ENCODE measurements around the gene PRIM2.
"Not testable (repeated sequence)": the region's sequence is repeated elsewhere in the genome, so short reads cannot be mapped to it uniquely, and the experiment has no call there.

PRIM2 gene

GRCh38 chr6:57505251-57505650 lies 187.8 kb downstream of the PRIM2 start:
- H4K20me1 ChIP-seq (ENCODE audit: insufficient read depth, low read length); H3K27me3 ChIP-seq (replicated peaks; ENCODE audit: insufficient read depth, low read length); H3K9me3 ChIP-seq (replicated peaks; ENCODE audit: insufficient read depth, low read length); H2AFZ ChIP-seq (ENCODE audit: low read length); H3K9ac ChIP-seq (ENCODE audit: low read length); H3K4me1 ChIP-seq (ENCODE audit: low read length); H3K36me3 ChIP-seq (replicated peaks; ENCODE audit: insufficient read depth, low read length); H3F3A ChIP-seq (ENCODE audit: insufficient read depth, low read length); H3K4me2 ChIP-seq (ENCODE audit: low read depth, low read length); H3K27ac ChIP-seq (ENCODE audit: low read length); H3K4me3 ChIP-seq (ENCODE audit: low read length); H3K79me2 ChIP-seq (ENCODE audit: low read length); DNase-seq; H3K9me2 ChIP-seq (replicated peaks; ENCODE audit: insufficient read depth, low read length): not testable (repeated sequence)

GRCh38 chr6:57510390-57510789 lies 193.0 kb downstream of the PRIM2 start:
- not testable (repeated sequence) for H2AFZ ChIP-seq (ENCODE audit: low read length); H3K27me3 ChIP-seq (replicated peaks; ENCODE audit: insufficient read depth, low read length); H4K20me1 ChIP-seq (ENCODE audit: insufficient read depth, low read length); DNase-seq; H3K79me2 ChIP-seq (ENCODE audit: low read length); H3K4me3 ChIP-seq (ENCODE audit: low read length); H3K9ac ChIP-seq (ENCODE audit: low read length); H3K4me1 ChIP-seq (ENCODE audit: low read length); H3F3A ChIP-seq (ENCODE audit: insufficient read depth, low read length); H3K4me2 ChIP-seq (ENCODE audit: low read depth, low read length); H3K9me3 ChIP-seq (replicated peaks; ENCODE audit: insufficient read depth, low read length); H3K9me2 ChIP-seq (replicated peaks; ENCODE audit: insufficient read depth, low read length); H3K36me3 ChIP-seq (replicated peaks; ENCODE audit: insufficient read depth, low read length); H3K27ac ChIP-seq (ENCODE audit: low read length)

GRCh38 chr6:57515171-57515570 lies 197.7 kb downstream of the PRIM2 start:
- not testable (repeated sequence) for H3K4me3 ChIP-seq (ENCODE audit: low read length); H3K4me1 ChIP-seq (ENCODE audit: low read length); H3K36me3 ChIP-seq (replicated peaks; ENCODE audit: insufficient read depth, low read length); H3K9ac ChIP-seq (ENCODE audit: low read length); H3K79me2 ChIP-seq (ENCODE audit: low read length); H3K27ac ChIP-seq (ENCODE audit: low read length); H4K20me1 ChIP-seq (ENCODE audit: insufficient read depth, low read length); H3F3A ChIP-seq (ENCODE audit: insufficient read depth, low read length); H3K9me2 ChIP-seq (replicated peaks; ENCODE audit: insufficient read depth, low read length); H2AFZ ChIP-seq (ENCODE audit: low read length); H3K4me2 ChIP-seq (ENCODE audit: low read depth, low read length); DNase-seq; H3K9me3 ChIP-seq (replicated peaks; ENCODE audit: insufficient read depth, low read length); H3K27me3 ChIP-seq (replicated peaks; ENCODE audit: insufficient read depth, low read length)

- not testable (repeated sequence) for H3F3A ChIP-seq (ENCODE audit: insufficient read depth, low read length); H3K36me3 ChIP-seq (replicated peaks; ENCODE audit: insufficient read depth, low read length); H4K20me1 ChIP-seq (ENCODE audit: insufficient read depth, low read length); H3K9me3 ChIP-seq (replicated peaks; ENCODE audit: insufficient read depth, low read length); H3K4me2 ChIP-seq (ENCODE audit: low read depth, low read length); H3K79me2 ChIP-seq (ENCODE audit: low read length); H3K9me2 ChIP-seq (replicated peaks; ENCODE audit: insufficient read depth, low read length); H3K9ac ChIP-seq (ENCODE audit: low read length); H3K27me3 ChIP-seq (replicated peaks; ENCODE audit: insufficient read depth, low read length); H3K4me3 ChIP-seq (ENCODE audit: low read length); H3K27ac ChIP-seq (ENCODE audit: low read length); H3K4me1 ChIP-seq (ENCODE audit: low read length); DNase-seq; H2AFZ ChIP-seq (ENCODE audit: low read length)
Measured at GRCh38 chr6:57515845-57516244, 198.4 kb downstream of the PRIM2 start.

GRCh38 chr6:57516776-57517175 lies 199.3 kb downstream of the PRIM2 start:
- not testable (repeated sequence) for H3K36me3 ChIP-seq (replicated peaks; ENCODE audit: insufficient read depth, low read length); H3K27ac ChIP-seq (ENCODE audit: low read length); H2AFZ ChIP-seq (ENCODE audit: low read length); H3F3A ChIP-seq (ENCODE audit: insufficient read depth, low read length); H3K27me3 ChIP-seq (replicated peaks; ENCODE audit: insufficient read depth, low read length); H3K9me2 ChIP-seq (replicated peaks; ENCODE audit: insufficient read depth, low read length); H3K9ac ChIP-seq (ENCODE audit: low read length); DNase-seq; H4K20me1 ChIP-seq (ENCODE audit: insufficient read depth, low read length); H3K4me3 ChIP-seq (ENCODE audit: low read length); H3K4me2 ChIP-seq (ENCODE audit: low read depth, low read length); H3K4me1 ChIP-seq (ENCODE audit: low read length); H3K79me2 ChIP-seq (ENCODE audit: low read length); H3K9me3 ChIP-seq (replicated peaks; ENCODE audit: insufficient read depth, low read length)

- not testable (repeated sequence) for H3K36me3 ChIP-seq (replicated peaks; ENCODE audit: insufficient read depth, low read length); H3K4me1 ChIP-seq (ENCODE audit: low read length); H4K20me1 ChIP-seq (ENCODE audit: insufficient read depth, low read length); H3K9me2 ChIP-seq (replicated peaks; ENCODE audit: insufficient read depth, low read length); H3K79me2 ChIP-seq (ENCODE audit: low read length); H3K9ac ChIP-seq (ENCODE audit: low read length); H2AFZ ChIP-seq (ENCODE audit: low read length); H3K27ac ChIP-seq (ENCODE audit: low read length); DNase-seq; H3K4me3 ChIP-seq (ENCODE audit: low read length); H3F3A ChIP-seq (ENCODE audit: insufficient read depth, low read length); H3K4me2 ChIP-seq (ENCODE audit: low read depth, low read length); H3K9me3 ChIP-seq (replicated peaks; ENCODE audit: insufficient read depth, low read length); H3K27me3 ChIP-seq (replicated peaks; ENCODE audit: insufficient read depth, low read length)
Measured at GRCh38 chr6:57519198-57519597, 201.8 kb downstream of the PRIM2 start.

- not testable (repeated sequence) for H2AFZ ChIP-seq (ENCODE audit: low read length); H3K9me3 ChIP-seq (replicated peaks; ENCODE audit: insufficient read depth, low read length); H3K4me3 ChIP-seq (ENCODE audit: low read length); H3K36me3 ChIP-seq (replicated peaks; ENCODE audit: insufficient read depth, low read length); H3K79me2 ChIP-seq (ENCODE audit: low read length); DNase-seq; H3K4me2 ChIP-seq (ENCODE audit: low read depth, low read length); H3K9ac ChIP-seq (ENCODE audit: low read length); H4K20me1 ChIP-seq (ENCODE audit: insufficient read depth, low read length); H3K27ac ChIP-seq (ENCODE audit: low read length); H3K4me1 ChIP-seq (ENCODE audit: low read length); H3F3A ChIP-seq (ENCODE audit: insufficient read depth, low read length); H3K27me3 ChIP-seq (replicated peaks; ENCODE audit: insufficient read depth, low read length); H3K9me2 ChIP-seq (replicated peaks; ENCODE audit: insufficient read depth, low read length)
Measured at GRCh38 chr6:57521085-57521484, 203.7 kb downstream of the PRIM2 start.

- H3K27me3 ChIP-seq (replicated peaks; ENCODE audit: insufficient read depth, low read length); H3K79me2 ChIP-seq (ENCODE audit: low read length); H3K4me3 ChIP-seq (ENCODE audit: low read length); H3K36me3 ChIP-seq (replicated peaks; ENCODE audit: insufficient read depth, low read length); H3K4me2 ChIP-seq (ENCODE audit: low read depth, low read length); H3K4me1 ChIP-seq (ENCODE audit: low read length); H3K27ac ChIP-seq (ENCODE audit: low read length); H2AFZ ChIP-seq (ENCODE audit: low read length); DNase-seq; H3K9me3 ChIP-seq (replicated peaks; ENCODE audit: insufficient read depth, low read length); H3K9me2 ChIP-seq (replicated peaks; ENCODE audit: insufficient read depth, low read length); H4K20me1 ChIP-seq (ENCODE audit: insufficient read depth, low read length); H3K9ac ChIP-seq (ENCODE audit: low read length); H3F3A ChIP-seq (ENCODE audit: insufficient read depth, low read length): not testable (repeated sequence)
Measured at GRCh38 chr6:57523221-57523620, 205.8 kb downstream of the PRIM2 start.
